OCI-LY7 (cell line): Measurements from ENCODE around the gene SEC61A1. TPM values are rescaled to one million over a fixed set of nuclear protein-coding genes. Genes with fewer than 3 reads are reported as not detected.

Source experiments
- BruUV-seq: library from RNA; stranded (reverse); fragments of 400-500 nt; replicated peaks from 2 replicates; lab custom pipeline; 2021; lab: Mats Ljungman, UMichigan
- CTCF ChIA-PET: fragments of 300-600 bp; sonication (Branson Sonifier 250); formaldehyde crosslinking; loops from one replicate; lab custom pipeline; 2022; ENCODE audit warnings: antibody characterized with exemption; ENCODE audit not compliant: unreplicated experiment; lab: Charles Lee
- POLR2A ChIA-PET: fragments of 300-600 bp; sonication (Branson Sonifier 250); formaldehyde crosslinking; loops from one replicate; lab custom pipeline; 2022; ENCODE audit warnings: antibody characterized with exemption; lab: Charles Lee
- DNase-seq: peaks from one replicate; pipeline ENCODE4 v3.0.0-alpha.2; 2015; ENCODE audit warnings: low spot score
- H2AFZ ChIP-seq: fragments of 200-600 bp; sonication (generic), shearing (Covaris generic); 2 replicates; pipeline ENCODE4 v1.6.1; 2014; ENCODE audit warnings: mild to moderate bottlenecking, antibody characterized with exemption, low read length, moderate library complexity
- H3K27ac ChIP-seq: fragments of 200-600 bp; sonication (generic); 2 replicates; pipeline ENCODE4 v1.5.1; 2014; ENCODE audit warnings: mixed run types, low read depth, mild to moderate bottlenecking, moderate library complexity, low read length, inconsistent platforms; ENCODE audit not compliant: poor library complexity, severe bottlenecking
- H3K36me3 ChIP-seq: fragments of 200-600 bp; sonication (generic); 2 replicates; pipeline ENCODE4 v1.6.1; 2014; ENCODE audit warnings: mild to moderate bottlenecking, antibody characterized with exemption, low read length, moderate library complexity, mixed read lengths; ENCODE audit not compliant: insufficient read depth
- H3K4me1 ChIP-seq: fragments of 200-600 bp; sonication (generic); 2 replicates; pipeline ENCODE4 v1.5.1; 2014; ENCODE audit warnings: mild to moderate bottlenecking, low read length; ENCODE audit not compliant: insufficient read depth, poor library complexity, severe bottlenecking
- H3K4me2 ChIP-seq: fragments of 200-600 bp; sonication (generic); 2 replicates; pipeline ENCODE4 v1.6.1; 2014; ENCODE audit warnings: mild to moderate bottlenecking, low read length
- H3K4me3 ChIP-seq: fragments of 200-600 bp; sonication (generic); 2 replicates; pipeline ENCODE4 v1.5.1; 2014; ENCODE audit warnings: mild to moderate bottlenecking, low read depth, low read length; ENCODE audit not compliant: poor library complexity, severe bottlenecking
- H3K79me2 ChIP-seq: fragments of 200-600 bp; sonication (generic); 2 replicates; pipeline ENCODE4 v1.6.1; 2016; ENCODE audit warnings: low read depth, mild to moderate bottlenecking, low read length, moderate library complexity, mixed read lengths; ENCODE audit not compliant: insufficient read depth
- H3K9me2 ChIP-seq: fragments of 200-600 bp; sonication (generic); 2 replicates; pipeline ENCODE4 v1.6.1; 2016; ENCODE audit warnings: mild to moderate bottlenecking, low read length, mixed read lengths; ENCODE audit not compliant: insufficient read depth
- H3K9me3 ChIP-seq: fragments of 200-600 bp; sonication (generic); 2 replicates; pipeline ENCODE4 v1.6.1; 2014; ENCODE audit warnings: mild to moderate bottlenecking, mixed run types, low read length, mixed read lengths
- H4K20me1 ChIP-seq: fragments of 200-600 bp; sonication (generic); 2 replicates; pipeline ENCODE4 v1.6.1; 2014; ENCODE audit warnings: mild to moderate bottlenecking, antibody characterized with exemption, low read length, moderate library complexity, mixed read lengths; ENCODE audit not compliant: insufficient read depth
- CTCF ChIP-seq: fragments of 200-600 bp; sonication (generic); conservative IDR thresholded peaks from 2 replicates; pipeline ENCODE4 v1.5.1; 2014; ENCODE audit warnings: mild to moderate bottlenecking, antibody characterized with exemption, low read length, moderate library complexity, mixed read lengths
- EZH2phosphoT487 ChIP-seq: fragments of 200-600 bp; sonication (generic); IDR thresholded peaks from 2 replicates; pipeline ENCODE4 v1.6.1; 2018; ENCODE audit warnings: low read depth, borderline replicate concordance, mild to moderate bottlenecking, mixed run types, antibody characterized with exemption, low read length, moderate library complexity, mixed read lengths
- intact Hi-C: fragments of 100-400 bp; cut with micrococcal nuclease; formaldehyde crosslinking; loops from one replicate; pipeline ENCODE4 v1.10.0; 2022; ENCODE audit not compliant: unreplicated experiment
- total RNA-seq, 2 experiments: library from RNA; depleted of rRNA in 1 of 2; stranded (reverse); fragments of >200 nt in 1 of 2; shearing (Covaris generic) in 1 of 2; gene quantifications; 2 replicates each; pipeline ENCODE4 v1.2.3, GENCODE V29; 2014 to 2022

The SEC61A1 gene
- total RNA-seq, 2 experiments from 2014 or later = 85.2 to 133 TPM

- Histone ChIP-seq H3K27ac (no peak overlapping the region), H4K20me1 (peaks cover 19% of the 10 kb centered on the region), H3K4me3 (peak overlapping the region; percentile 88), H3K9me2 (no peaks in the 10 kb centered on the region), H3K4me2 (peak overlapping the region; percentile 86), H3K4me1 (peaks cover 31% of the 10 kb centered on the region), H3K9me3 (no peaks in the 10 kb centered on the region), H2AFZ (no peak overlapping the region), H3K79me2 (peaks cover 37% of the 10 kb centered on the region), H3K36me3 (peaks cover 56% of the 10 kb centered on the region)
- CTCF ChIA-PET = no interaction called here
- DNase-seq = no peak
- POLR2A ChIA-PET = interaction anchor here (0.7 to 1.0 kb wide), 2 partner anchors 12 to 204 kb away, joined by 3 read pairs; no protein-coding TSS in a partner anchor
- BruUV-seq = no TSS peak
- TF ChIP-seq CTCF (no peak), EZH2phosphoT487 (no peak)
- intact Hi-C loops = loop anchor here (5.0 kb wide), 3 partner anchors 69 to 461 kb away; partner anchors contain the start of genes RUVBL1 and TPRA1
Measured at GRCh38 chr3:128053614-128054013, 1.4 kb downstream of the SEC61A1 start.

- no peaks in the 10 kb centered on the region for H3K9me3 ChIP-seq
- peaks cover 19% of the 10 kb centered on the region for H4K20me1 ChIP-seq
- no peak overlapping the region for H2AFZ ChIP-seq
- no peaks in the 10 kb centered on the region for H3K9me2 ChIP-seq
- TF ChIP-seq CTCF = no peak
- peaks cover 37% of the 10 kb centered on the region for H3K79me2 ChIP-seq
- peaks cover 62% of the 10 kb centered on the region for H3K36me3 ChIP-seq
- POLR2A ChIA-PET = no interaction called here
- H3K27ac ChIP-seq = no peak overlapping the region
- no TSS peak for BruUV-seq
- intact Hi-C loops = loop anchor here (5.0 kb wide), 3 partner anchors 68 to 462 kb away; partner anchors contain the start of genes RUVBL1 and TPRA1
- CTCF ChIA-PET = interaction anchor here (1.4 kb wide), 1 partner anchor 12 kb away, joined by 3 read pairs; no protein-coding TSS in a partner anchor
- peak overlapping the region; percentile 86 for H3K4me2 ChIP-seq
- H3K4me1 ChIP-seq = peaks cover 31% of the 10 kb centered on the region
- DNase-seq = no peak
- peak overlapping the region; percentile 88 for H3K4me3 ChIP-seq
Measured at GRCh38 chr3:128054367-128054766, 2.1 kb downstream of the SEC61A1 start.

- CTCF ChIA-PET = no interaction called here
- peaks cover 19% of the 10 kb centered on the region for H4K20me1 ChIP-seq
- POLR2A ChIA-PET = interaction anchor here (1.0 kb wide), 1 partner anchor 39 kb away, joined by 4 read pairs; no protein-coding TSS in a partner anchor
- H2AFZ ChIP-seq = no peak overlapping the region
- no peak overlapping the region for H3K4me2 ChIP-seq
- DNase-seq = no peak
- intact Hi-C loops = no loop called here
- no peaks in the 10 kb centered on the region for H3K9me3 ChIP-seq
- peaks cover 81% of the 10 kb centered on the region for H3K36me3 ChIP-seq
- no peak overlapping the region for H3K4me3 ChIP-seq
- no TSS peak for BruUV-seq
- H3K9me2 ChIP-seq = no peaks in the 10 kb centered on the region
- H3K4me1 ChIP-seq = peaks cover 28% of the 10 kb centered on the region
- peaks cover 37% of the 10 kb centered on the region for H3K79me2 ChIP-seq
- TF ChIP-seq EZH2phosphoT487 = no peak
- TF ChIP-seq CTCF = no peak
- H3K27ac ChIP-seq = no peak overlapping the region
Measured at GRCh38 chr3:128056258-128056657, 4.0 kb downstream of the SEC61A1 start.
